Neural crest cell (in vitro differentiated cells): Measurements from ENCODE around the gene PLAC8L1. TPM values are rescaled to one million over a fixed set of nuclear protein-coding genes. Genes with fewer than 3 reads are reported as not detected.

Experiments
- DNase-seq: peaks from one replicate; pipeline ENCODE4 v3.0.0; 2021; ENCODE audit warnings: low read depth, mixed read lengths, low spot score
- H3K27ac Mint-ChIP-seq: one replicate; pipeline ENCODE4 v1.8.0; 2021; ENCODE audit warnings: mild to moderate bottlenecking, mixed read lengths; ENCODE audit not compliant: unreplicated experiment
- H3K27me3 Mint-ChIP-seq: 2 replicates; pipeline ENCODE4 v1.8.0; 2021; ENCODE audit warnings: low read depth, mild to moderate bottlenecking, mixed read lengths
- H3K36me3 Mint-ChIP-seq: 2 replicates; pipeline ENCODE4 v1.8.0; 2021; ENCODE audit warnings: low read depth, mild to moderate bottlenecking, mixed read lengths
- H3K4me1 Mint-ChIP-seq: 2 replicates; pipeline ENCODE4 v1.8.0; 2021; ENCODE audit warnings: mixed read lengths
- H3K4me3 Mint-ChIP-seq: one replicate; pipeline ENCODE4 v1.8.0; 2021; ENCODE audit warnings: mild to moderate bottlenecking, mixed read lengths
- H3K9me3 Mint-ChIP-seq: 2 replicates; pipeline ENCODE4 v1.8.0; 2021; ENCODE audit warnings: mixed read lengths
- total RNA-seq: library from RNA; stranded (reverse); gene quantifications from 2 replicates; pipeline ENCODE4 v1.2.1, GENCODE V29; 2021
- TF ChIP-seq, protein P1 (sequence below): fragments of 200-600 bp; sonication (generic); conservative IDR thresholded peaks from 2 replicates; pipeline ENCODE4 v1.5.0; 2021; ENCODE audit warnings: antibody characterized with exemption, mild to moderate bottlenecking

The PLAC8L1 gene
- total RNA-seq, 1 donor from 2014 or later: 1.8 TPM

DNA sequence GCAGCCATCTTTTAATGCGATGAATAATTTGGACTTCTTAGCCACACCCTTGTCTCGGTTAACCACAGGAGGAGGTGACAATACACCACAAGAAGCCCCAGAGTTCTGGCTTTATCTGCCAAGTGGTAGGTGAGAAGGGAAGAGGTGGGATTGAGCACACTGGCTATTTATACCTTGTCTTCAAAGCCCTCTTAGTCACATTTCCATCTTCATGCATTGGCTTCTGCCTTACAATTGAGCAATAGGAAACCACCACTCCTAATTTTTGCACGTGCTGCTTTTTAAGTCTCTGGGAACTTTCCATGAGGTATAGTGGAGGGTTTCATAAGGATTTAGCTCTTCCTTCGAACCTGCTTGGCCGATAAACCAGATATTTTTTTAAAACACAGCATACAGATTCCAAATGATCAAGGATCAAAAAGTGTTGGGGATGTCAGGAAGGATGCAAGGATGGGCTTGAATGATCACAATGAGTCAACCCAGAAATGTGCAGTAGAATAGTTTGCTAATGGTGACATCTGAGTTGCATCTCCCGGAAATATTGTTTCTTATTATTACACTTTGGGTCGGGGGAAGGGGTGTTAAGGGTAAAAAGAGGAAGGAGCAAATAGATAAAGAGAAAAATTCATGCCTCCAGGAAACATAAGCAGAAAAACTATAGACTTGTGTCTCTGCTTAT is 25.5 kb downstream of the PLAC8L1 start:
- peaks cover 2% of the 10 kb centered on the region for H3K9me3 Mint-ChIP-seq
- TF ChIP-seq, protein P1, sequence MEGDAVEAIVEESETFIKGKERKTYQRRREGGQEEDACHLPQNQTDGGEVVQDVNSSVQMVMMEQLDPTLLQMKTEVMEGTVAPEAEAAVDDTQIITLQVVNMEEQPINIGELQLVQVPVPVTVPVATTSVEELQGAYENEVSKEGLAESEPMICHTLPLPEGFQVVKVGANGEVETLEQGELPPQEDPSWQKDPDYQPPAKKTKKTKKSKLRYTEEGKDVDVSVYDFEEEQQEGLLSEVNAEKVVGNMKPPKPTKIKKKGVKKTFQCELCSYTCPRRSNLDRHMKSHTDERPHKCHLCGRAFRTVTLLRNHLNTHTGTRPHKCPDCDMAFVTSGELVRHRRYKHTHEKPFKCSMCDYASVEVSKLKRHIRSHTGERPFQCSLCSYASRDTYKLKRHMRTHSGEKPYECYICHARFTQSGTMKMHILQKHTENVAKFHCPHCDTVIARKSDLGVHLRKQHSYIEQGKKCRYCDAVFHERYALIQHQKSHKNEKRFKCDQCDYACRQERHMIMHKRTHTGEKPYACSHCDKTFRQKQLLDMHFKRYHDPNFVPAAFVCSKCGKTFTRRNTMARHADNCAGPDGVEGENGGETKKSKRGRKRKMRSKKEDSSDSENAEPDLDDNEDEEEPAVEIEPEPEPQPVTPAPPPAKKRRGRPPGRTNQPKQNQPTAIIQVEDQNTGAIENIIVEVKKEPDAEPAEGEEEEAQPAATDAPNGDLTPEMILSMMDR: no peak
- peaks cover 3% of the 10 kb centered on the region for H3K27me3 Mint-ChIP-seq
- no peak overlapping the region for H3K27ac Mint-ChIP-seq
- H3K36me3 Mint-ChIP-seq: peaks cover 4% of the 10 kb centered on the region
- no peak overlapping the region for H3K4me3 Mint-ChIP-seq
- no peak for DNase-seq
- H3K4me1 Mint-ChIP-seq: no peaks in the 10 kb centered on the region

DNA sequence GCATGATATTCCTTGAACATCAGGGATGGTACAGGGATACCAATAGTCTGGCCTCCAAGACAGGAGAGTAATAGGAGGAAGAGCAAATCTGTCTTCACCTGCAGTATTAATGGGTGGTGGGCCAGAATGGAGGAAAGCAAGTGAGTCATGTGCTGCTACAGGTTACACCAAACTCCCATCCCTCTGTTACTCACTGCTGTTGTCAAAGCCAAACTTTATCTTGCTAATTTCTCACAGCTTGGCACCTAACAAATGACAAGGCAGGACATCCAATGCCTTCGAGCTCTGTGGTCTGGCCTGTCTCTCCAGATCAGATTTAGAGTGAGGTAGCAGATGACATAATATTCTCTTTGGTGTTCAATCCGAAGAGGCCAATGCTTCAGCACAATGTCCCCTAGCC is 26.8 kb downstream of the PLAC8L1 start:
- no peak for DNase-seq
- Mint-ChIP-seq H3K27ac (no peak overlapping the region), H3K4me1 (no peaks in the 10 kb centered on the region), H3K9me3 (no peaks in the 10 kb centered on the region), H3K36me3 (no peaks in the 10 kb centered on the region), H3K27me3 (peaks cover 7% of the 10 kb centered on the region), H3K4me3 (no peak overlapping the region)
- TF ChIP-seq, protein P1: no peak

DNA sequence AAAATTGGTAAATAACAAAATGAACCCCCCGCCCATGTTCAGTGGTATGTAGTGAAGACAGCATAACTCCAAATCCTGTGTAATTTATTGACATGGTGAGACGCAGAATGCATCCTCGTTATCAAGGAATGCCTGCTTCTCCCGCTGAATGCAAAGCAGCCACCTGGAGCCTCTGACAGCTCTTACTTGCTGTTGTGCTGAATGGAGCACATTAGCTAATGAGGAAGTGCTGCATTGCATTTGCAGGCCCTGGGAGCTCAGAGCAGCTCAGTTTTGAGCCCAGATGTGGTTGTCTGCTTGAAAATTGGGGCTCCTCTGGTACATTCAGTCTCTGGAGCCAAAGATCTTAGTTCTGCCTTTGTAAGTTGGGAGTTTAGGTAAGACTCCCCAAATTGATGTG is 28.9 kb downstream of the PLAC8L1 start:
- Mint-ChIP-seq H3K27ac (no peak overlapping the region), H3K9me3 (no peaks in the 10 kb centered on the region), H3K27me3 (peaks cover 10% of the 10 kb centered on the region), H3K4me1 (no peaks in the 10 kb centered on the region), H3K36me3 (no peaks in the 10 kb centered on the region), H3K4me3 (no peak overlapping the region)
- TF ChIP-seq, protein P1: no peak
- no peak for DNase-seq

DNA sequence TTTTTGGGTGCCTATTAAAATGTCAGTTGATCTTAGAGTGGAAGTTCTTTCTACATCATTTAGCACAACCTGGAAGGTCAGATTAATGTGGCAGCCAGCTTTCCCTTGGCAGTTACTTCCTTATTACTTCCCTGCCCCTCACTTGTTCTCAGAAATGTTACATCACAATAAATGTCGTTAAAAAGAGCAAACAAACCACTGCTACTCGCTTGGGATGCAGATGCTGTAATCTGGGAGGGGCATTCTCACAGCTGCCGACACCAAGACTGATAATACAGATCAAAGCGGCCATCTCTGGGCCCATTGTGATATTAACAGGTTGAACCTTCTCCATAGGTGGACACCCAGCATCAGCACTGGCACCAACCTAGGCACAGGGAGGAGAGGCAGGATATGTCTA is 29.3 kb downstream of the PLAC8L1 start:
- TF ChIP-seq, protein P1: no peak
- Mint-ChIP-seq H3K27me3 (peaks cover 10% of the 10 kb centered on the region), H3K36me3 (no peaks in the 10 kb centered on the region), H3K4me3 (no peak overlapping the region), H3K9me3 (no peaks in the 10 kb centered on the region), H3K4me1 (no peaks in the 10 kb centered on the region), H3K27ac (no peak overlapping the region)
- DNase-seq: no peak

DNA sequence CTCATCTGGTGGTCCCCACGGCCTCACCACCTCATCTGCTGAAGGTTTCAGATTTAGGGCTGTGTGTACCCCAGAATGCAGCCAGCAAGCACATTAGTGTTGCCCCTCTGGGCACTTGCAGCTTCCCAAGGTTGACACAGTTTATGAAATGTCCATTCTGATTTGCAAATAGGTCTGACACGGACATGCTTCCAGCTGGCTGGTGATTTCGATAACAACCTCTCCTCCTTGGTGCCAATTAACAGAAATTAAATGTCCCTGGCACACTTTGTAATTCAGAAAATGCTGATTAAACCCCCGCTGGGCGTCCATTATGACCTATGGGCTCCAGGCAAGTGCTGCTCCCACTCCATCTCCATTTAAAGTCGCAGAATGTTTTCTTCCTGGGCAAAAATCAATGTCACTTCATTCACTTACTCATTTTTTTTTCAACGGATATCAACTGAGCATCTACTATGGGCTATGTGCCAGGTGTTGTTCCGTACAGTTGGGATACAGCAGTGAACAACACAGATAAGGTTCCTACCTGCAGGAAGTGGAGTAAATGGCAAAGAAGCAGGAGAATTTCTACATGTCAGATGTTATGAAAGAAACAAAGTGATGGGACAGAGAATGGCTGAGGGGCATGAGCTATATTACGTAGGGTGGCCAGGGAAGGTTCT is 32.0 kb downstream of the PLAC8L1 start:
- H3K9me3 Mint-ChIP-seq: no peaks in the 10 kb centered on the region
- TF ChIP-seq, protein P1: no peak
- no peak for DNase-seq
- H3K4me3 Mint-ChIP-seq: no peak overlapping the region
- no peaks in the 10 kb centered on the region for H3K4me1 Mint-ChIP-seq
- peaks cover 7% of the 10 kb centered on the region for H3K27me3 Mint-ChIP-seq
- H3K27ac Mint-ChIP-seq: no peak overlapping the region
- H3K36me3 Mint-ChIP-seq: no peaks in the 10 kb centered on the region
